ENCODE measurements around the gene NACC2.

- no peak for TF ChIP-seq TAF1 (IDR thresholded peaks at IDR 0.05; ENCODE audit: low read depth, low read length)
- no peak for TF ChIP-seq CTCF (IDR thresholded peaks at IDR 0.05; ENCODE audit: control extremely low read depth in 1 of 3, insufficient read depth in 1 of 3, low read depth in 1 of 3, low read length in 3 of 3)
- TF ChIP-seq EZH2 (IDR thresholded peaks at IDR 0.05; ENCODE audit: low read depth, low read length, severe bottlenecking): no peak
- no peak for TF ChIP-seq RAD21 (IDR thresholded peaks at IDR 0.05 in 1 of 2, conservative IDR thresholded peaks at IDR 0.05 in 1 of 2; ENCODE audit: low read depth in 2 of 2, low read length in 2 of 2)
Observed at GRCh38 chr9:135961811-135962695, 133.0 kb downstream of the NACC2 start.
